Activated CD4-positive, alpha-beta memory T cell treated with anti-CD3 and anti-CD28 coated beads, Interleukin-2, amount 10 ng/mL, durations not matched to agents 7 days and 5 days (primary cell): ENCODE results near the gene LGI1. TPM values are rescaled to one million over a fixed set of nuclear protein-coding genes. Genes with fewer than 3 reads are reported as not detected.
"Not testable (repeated sequence)": the region's sequence is repeated elsewhere in the genome, so short reads cannot be mapped to it uniquely, and the experiment has no call there.

Experiments
- CTCF ChIA-PET: fragments of 350-600 bp; sonication (Branson Sonifier 250); formaldehyde crosslinking; loops from one replicate; lab custom pipeline; 2021; ENCODE audit warnings: antibody characterized with exemption, inconsistent platforms; lab: Charles Lee
- POLR2A ChIA-PET: fragments of 350-600 bp; sonication (Branson Sonifier 250); formaldehyde crosslinking; loops from one replicate; lab custom pipeline; 2021; ENCODE audit warnings: antibody characterized with exemption; lab: Charles Lee
- DNase-seq: peaks from one replicate; pipeline ENCODE4 v3.0.0-alpha.2; 2020
- H3K27ac Mint-ChIP-seq: one replicate; pipeline ENCODE4 v1.8.0; 2021; ENCODE audit warnings: mild to moderate bottlenecking, mixed read lengths
- H3K27me3 Mint-ChIP-seq: one replicate; pipeline ENCODE4 v1.8.0; 2021; ENCODE audit warnings: mixed read lengths
- H3K36me3 Mint-ChIP-seq: one replicate; pipeline ENCODE4 v1.8.0; 2021; ENCODE audit warnings: low read depth, mixed read lengths
- H3K4me1 Mint-ChIP-seq: one replicate; pipeline ENCODE4 v1.8.0; 2021; ENCODE audit warnings: mixed read lengths
- H3K4me3 Mint-ChIP-seq: one replicate; pipeline ENCODE4 v1.8.0; 2021; ENCODE audit warnings: mild to moderate bottlenecking, mixed read lengths
- H3K9me3 Mint-ChIP-seq: one replicate; pipeline ENCODE4 v1.8.0; 2021; ENCODE audit warnings: mixed read lengths
- total RNA-seq, 2 experiments: library from RNA; stranded (reverse); gene quantifications; one replicate each; pipeline ENCODE4 v1.2.3, GENCODE V29; 2021

The LGI1 gene
- total RNA-seq, 2 experiments from 2014 or later = not detected

DNA sequence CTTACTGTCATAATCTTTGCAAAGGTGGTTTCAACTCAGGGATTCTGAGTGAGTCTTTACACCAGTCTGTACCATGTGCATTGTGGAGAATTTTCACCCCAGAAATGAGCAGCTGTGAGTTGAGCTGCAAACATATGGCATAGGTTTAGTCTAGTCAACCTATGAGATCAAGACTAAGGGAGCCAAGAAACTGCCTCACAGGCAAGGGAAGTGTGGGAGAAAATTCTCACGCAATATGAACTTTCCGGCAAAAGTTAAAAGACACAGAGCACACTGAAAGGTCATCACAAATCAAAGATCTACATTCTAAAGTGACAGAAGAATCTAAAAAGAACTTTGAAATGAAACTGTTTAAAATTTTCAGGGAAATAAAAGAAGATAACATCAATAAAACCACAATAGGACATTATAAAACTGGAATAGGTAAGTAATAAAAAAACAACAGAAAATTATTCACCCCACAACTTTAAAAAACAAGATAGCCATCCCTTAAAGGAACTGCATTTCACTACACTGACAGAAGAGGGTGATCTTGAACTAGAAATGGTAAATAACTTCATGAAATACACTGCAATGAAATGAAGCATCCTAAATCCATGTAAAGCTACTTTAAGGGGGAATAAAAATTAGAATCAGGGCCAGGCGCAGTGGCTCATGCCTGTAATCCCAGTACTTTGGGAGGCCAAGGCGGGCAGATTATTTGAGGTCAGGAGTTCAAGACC lies 63.5 kb downstream of the LGI1 start:
- Mint-ChIP-seq H3K4me1 (no peaks in the 10 kb centered on the region), H3K4me3 (no peak overlapping the region), H3K36me3 (no peaks in the 10 kb centered on the region), H3K27ac (no peak overlapping the region), H3K27me3 (peaks cover 30% of the 10 kb centered on the region), H3K9me3 (no peaks in the 10 kb centered on the region)
- POLR2A ChIA-PET = no interaction called here
- CTCF ChIA-PET = interaction anchor here (1.4 kb wide), 1 partner anchor 36 kb away, joined by 3 read pairs; no protein-coding TSS in a partner anchor
- DNase-seq = no peak

DNA sequence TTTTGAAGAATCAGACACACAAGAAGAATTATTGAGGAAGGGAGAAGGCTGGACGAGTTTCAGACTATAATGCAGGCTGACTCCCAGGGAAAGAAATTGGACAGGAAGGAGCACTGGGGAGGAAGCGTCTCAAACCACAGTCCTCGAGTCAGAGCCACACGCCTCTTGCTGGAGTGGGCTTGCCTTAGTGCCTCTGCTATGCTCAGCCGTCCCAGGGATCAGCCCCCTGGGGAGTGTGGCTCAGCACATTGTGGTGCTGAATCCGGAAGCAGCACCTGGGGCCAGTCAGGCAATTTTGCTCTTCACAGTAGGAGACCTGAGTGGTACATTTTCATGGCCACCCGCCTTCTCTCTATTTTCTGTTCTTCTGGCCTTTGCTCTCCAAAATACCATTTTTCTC lies 68.6 kb downstream of the LGI1 start:
- ChIA-PET POLR2A (no interaction called here), CTCF (no interaction called here)
- peaks cover 2% of the 10 kb centered on the region for H3K27me3 Mint-ChIP-seq
- no peak overlapping the region for H3K27ac Mint-ChIP-seq
- no peaks in the 10 kb centered on the region for H3K36me3 Mint-ChIP-seq
- H3K4me3 Mint-ChIP-seq = no peak overlapping the region
- no peaks in the 10 kb centered on the region for H3K9me3 Mint-ChIP-seq
- DNase-seq = no peak
- no peaks in the 10 kb centered on the region for H3K4me1 Mint-ChIP-seq

DNA sequence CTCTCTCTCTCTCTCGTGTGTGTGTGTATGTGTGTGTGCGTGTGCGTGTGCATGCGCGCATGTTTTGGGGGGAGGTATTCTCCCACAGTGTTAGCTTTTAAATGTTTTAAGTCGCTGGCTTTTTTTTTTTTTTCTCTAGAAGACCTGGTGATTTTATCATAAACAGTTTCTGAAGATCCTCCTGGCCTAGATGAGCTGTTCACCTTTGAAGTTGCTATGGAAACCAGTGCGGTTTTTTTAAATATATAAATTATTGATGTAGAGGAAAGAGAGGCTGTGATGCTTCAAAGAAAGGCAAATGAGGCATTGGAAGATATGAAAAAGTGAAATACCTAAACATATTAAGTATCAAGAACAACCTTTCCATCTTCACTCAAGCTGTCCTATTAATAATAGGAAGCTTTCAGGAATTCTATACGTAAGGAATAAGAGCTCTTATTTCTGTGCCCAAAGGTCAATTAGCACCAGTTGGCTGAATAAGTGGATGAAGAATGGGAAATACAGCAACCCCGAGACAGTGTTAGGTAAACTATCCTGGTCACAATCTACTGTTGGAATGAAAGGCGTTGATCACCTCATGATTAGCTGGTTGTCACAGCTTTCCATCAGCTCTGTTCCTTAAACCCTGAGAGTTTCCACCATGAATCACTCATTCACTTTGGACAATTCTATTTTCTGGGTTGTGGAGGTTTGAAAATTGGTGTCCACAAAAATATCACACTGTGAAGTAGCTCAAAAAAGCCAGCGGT lies 69.5 kb downstream of the LGI1 start:
- H3K27me3 Mint-ChIP-seq = peaks cover 2% of the 10 kb centered on the region
- no peak for DNase-seq
- ChIA-PET POLR2A (no interaction called here), CTCF (interaction anchor here (0.7 to 1.5 kb wide), 3 partner anchors 9 to 94 kb away, joined by 3 to 6 read pairs (median 3); no protein-coding TSS in a partner anchor)
- no peaks in the 10 kb centered on the region for H3K36me3 Mint-ChIP-seq
- no peaks in the 10 kb centered on the region for H3K9me3 Mint-ChIP-seq
- no peaks in the 10 kb centered on the region for H3K4me1 Mint-ChIP-seq
- H3K4me3 Mint-ChIP-seq = no peak overlapping the region
- no peak overlapping the region for H3K27ac Mint-ChIP-seq

GRCh38 chr10:93831065-93831464 lies 73.3 kb downstream of the LGI1 start:
- DNase-seq, H3K4me1 Mint-ChIP-seq, H3K27me3 Mint-ChIP-seq, H3K27ac Mint-ChIP-seq, H3K4me3 Mint-ChIP-seq, CTCF ChIA-PET, H3K36me3 Mint-ChIP-seq, POLR2A ChIA-PET, H3K9me3 Mint-ChIP-seq: not testable (repeated sequence)

GRCh38 chr10:93835770-93836169 lies 78.0 kb downstream of the LGI1 start:
- no peak overlapping the region for H3K4me3 Mint-ChIP-seq
- H3K4me1 Mint-ChIP-seq = no peaks in the 10 kb centered on the region
- no peak for DNase-seq
- H3K27me3 Mint-ChIP-seq = peaks cover 7% of the 10 kb centered on the region
- H3K9me3 Mint-ChIP-seq = peaks cover 5% of the 10 kb centered on the region
- no peak overlapping the region for H3K27ac Mint-ChIP-seq
- H3K36me3 Mint-ChIP-seq = no peaks in the 10 kb centered on the region
- ChIA-PET POLR2A (no interaction called here), CTCF (no interaction called here)

- Mint-ChIP-seq H3K9me3 (peaks cover 5% of the 10 kb centered on the region), H3K27me3 (peaks cover 4% of the 10 kb centered on the region), H3K4me3 (no peak overlapping the region), H3K4me1 (no peaks in the 10 kb centered on the region), H3K27ac (no peak overlapping the region), H3K36me3 (no peaks in the 10 kb centered on the region)
- ChIA-PET POLR2A (no interaction called here), CTCF (interaction anchor here (1.9 kb wide), 1 partner anchor 22 kb away, joined by 4 read pairs; no protein-coding TSS in a partner anchor)
- no peak for DNase-seq
Measured at GRCh38 chr10:93837822-93838221, 80.1 kb downstream of the LGI1 start.

DNA sequence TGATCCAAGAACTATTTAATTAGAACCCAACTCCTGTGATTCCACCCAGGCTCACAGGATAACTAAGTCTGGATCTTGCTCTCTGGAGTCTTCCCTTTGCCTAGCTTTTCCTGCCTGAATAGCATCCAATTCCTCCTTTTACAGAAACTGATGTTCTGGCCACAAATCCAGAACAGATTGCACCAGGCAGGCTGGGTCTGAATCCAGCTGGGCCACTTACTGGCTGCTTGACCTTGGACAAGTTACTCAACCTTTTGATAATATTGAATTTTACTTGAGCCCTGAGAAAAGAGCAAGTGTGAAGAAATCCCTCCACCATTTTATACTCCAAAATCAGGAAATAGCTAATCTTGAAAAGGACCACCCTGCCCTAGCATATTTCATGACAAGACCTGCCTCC lies 80.5 kb downstream of the LGI1 start:
- Mint-ChIP-seq H3K9me3 (peaks cover 5% of the 10 kb centered on the region), H3K36me3 (no peaks in the 10 kb centered on the region), H3K4me1 (no peaks in the 10 kb centered on the region), H3K27ac (no peak overlapping the region), H3K4me3 (no peak overlapping the region), H3K27me3 (peaks cover 4% of the 10 kb centered on the region)
- DNase-seq = no peak
- ChIA-PET CTCF (interaction anchor here (1.9 kb wide), 1 partner anchor 23 kb away, joined by 4 read pairs; no protein-coding TSS in a partner anchor), POLR2A (no interaction called here)

GRCh38 chr10:93841961-93842360 lies 84.2 kb downstream of the LGI1 start:
- Mint-ChIP-seq H3K27me3 (peaks cover 2% of the 10 kb centered on the region), H3K4me1 (no peaks in the 10 kb centered on the region), H3K4me3 (no peak overlapping the region), H3K36me3 (no peaks in the 10 kb centered on the region), H3K9me3 (peaks cover 2% of the 10 kb centered on the region), H3K27ac (no peak overlapping the region)
- DNase-seq = no peak
- POLR2A ChIA-PET = no interaction called here
- CTCF ChIA-PET = no interaction called here

DNA sequence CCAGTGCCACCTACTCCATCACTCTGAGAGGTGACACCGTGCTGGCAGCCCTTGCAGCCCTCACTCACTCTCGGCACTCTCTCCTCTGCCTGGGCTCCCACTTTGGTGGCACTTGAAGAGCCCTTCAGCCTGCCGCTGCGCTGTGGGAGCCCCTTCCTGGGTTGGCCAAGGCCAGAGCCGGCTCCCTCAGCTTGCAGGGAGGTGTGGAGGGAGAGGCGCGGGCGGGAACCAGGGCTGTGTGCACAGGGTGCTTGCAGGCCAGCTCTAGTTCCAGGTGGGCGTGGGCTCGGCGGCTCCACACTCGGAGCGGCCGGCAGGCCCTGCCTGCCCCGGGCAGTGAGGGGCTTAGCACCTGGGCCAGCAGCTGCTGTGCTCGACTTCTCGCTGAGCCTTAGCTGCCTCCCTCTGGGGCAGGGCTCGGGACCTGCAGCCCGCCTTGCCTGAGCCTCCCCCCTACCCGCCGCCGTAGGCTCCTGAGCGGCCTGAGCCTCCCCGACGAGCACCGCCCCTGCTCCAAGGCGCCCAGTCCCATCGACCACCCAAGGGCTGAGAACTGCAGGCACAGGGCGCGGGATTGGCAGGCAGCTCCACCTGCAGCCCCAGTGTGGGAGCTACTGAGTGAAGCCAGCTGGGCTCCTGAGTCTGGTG lies 87.4 kb downstream of the LGI1 start:
- Mint-ChIP-seq H3K27ac (no peak overlapping the region), H3K4me3 (no peak overlapping the region), H3K27me3 (peaks cover 2% of the 10 kb centered on the region), H3K4me1 (no peaks in the 10 kb centered on the region), H3K9me3 (peaks cover 2% of the 10 kb centered on the region), H3K36me3 (no peaks in the 10 kb centered on the region)
- no peak for DNase-seq
- CTCF ChIA-PET = interaction anchor here (1.6 kb wide), 1 partner anchor 14 kb away, joined by 3 read pairs; no protein-coding TSS in a partner anchor
- POLR2A ChIA-PET = no interaction called here

Other genes starting within 250 kb of the LGI1 start
- not detected for gene FFAR4, start 191.3 kb upstream of the LGI1 start, total RNA-seq
- not detected for gene RBP4, start 156.7 kb upstream of the LGI1 start, total RNA-seq
- gene PDE6C, start 145.4 kb upstream of the LGI1 start, total RNA-seq = not detected
- gene FRA10AC1, start 55.3 kb upstream of the LGI1 start, total RNA-seq = 10 to 100 TPM; 11.7 to 14.7 TPM
- 1 to 10 TPM; 2.9 to 3.5 TPM for gene SLC35G1, start 136.0 kb downstream of the LGI1 start, total RNA-seq
- gene PLCE1, start 236.0 kb downstream of the LGI1 start, total RNA-seq = under 1 TPM; 0.03 to 0.08 TPM